SK-N-SH (cell line): ENCODE data around the gene C1QTNF8. TPM values are rescaled to one million over a fixed set of nuclear protein-coding genes. Genes with fewer than 3 reads are reported as not detected.

Experiments
- CTCF ChIA-PET: fragments of 300-600, 350-600 bp; formaldehyde crosslinking; extraction: SDS; loops from one replicate; lab custom pipeline; 2021; lab: Yijun Ruan, JAX
- POLR2A ChIA-PET: fragments of 350-600 bp; sonication (Branson Sonifier 250); formaldehyde crosslinking; extraction: SDS; loops from one replicate; lab custom pipeline; 2020; ENCODE audit warnings: antibody characterized with exemption, inconsistent platforms; lab: Yijun Ruan, JAX
- DNase-seq: peaks from one replicate; pipeline ENCODE4 v3.0.0; 2012
- H2AFZ ChIP-seq: fragments of 200-600 bp; sonication (generic); 2 replicates; pipeline ENCODE4 v1.8.1; 2016; ENCODE audit warnings: antibody characterized with exemption, mild to moderate bottlenecking, low read depth
- H3F3A ChIP-seq: fragments of 200-600 bp; sonication (generic); replicated peaks from 2 replicates; pipeline ENCODE3; 2016; ENCODE audit warnings: antibody characterized with exemption, mild to moderate bottlenecking; ENCODE audit not compliant: insufficient read depth
- H3K27ac ChIP-seq, 2 experiments: fragments of 200-500 bp in 1 of 2; fragments of 200-600 bp in 1 of 2; sonication (Bioruptor generic) in 1 of 2; sonication (generic), shearing (Covaris generic) in 1 of 2; 2 replicates each; pipeline versions ENCODE4 v1.5.1 to v1.6.1; 2014 to 2016; ENCODE audit warnings: low read depth in 2 of 2, inconsistent platforms in 1 of 2, low read length in 1 of 2, mild to moderate bottlenecking in 1 of 2, mixed read lengths in 1 of 2
- H3K27me3 ChIP-seq: fragments of 200-600 bp; sonication (generic), shearing (Covaris generic); 2 replicates; pipeline ENCODE4 v1.6.1; 2016; ENCODE audit warnings: mixed run types; ENCODE audit not compliant: insufficient read depth
- H3K36me3 ChIP-seq, 2 experiments: fragments of 200-500 bp in 1 of 2; fragments of 200-600 bp in 1 of 2; sonication (Bioruptor generic) in 1 of 2; sonication (generic) in 1 of 2; replicated peaks in 1 of 2; 2 replicates each; pipeline versions ENCODE3 to v1.5.1; 2014 to 2016; ENCODE audit warnings: low read length in 1 of 2, mild to moderate bottlenecking in 1 of 2; ENCODE audit not compliant: insufficient read depth in 2 of 2, control insufficient read depth in 1 of 2
- H3K4me1 ChIP-seq, 2 experiments: fragments of 200-500 bp in 1 of 2; fragments of 200-600 bp in 1 of 2; sonication (Bioruptor generic) in 1 of 2; sonication (generic), shearing (Covaris generic) in 1 of 2; 2 replicates each; pipeline versions ENCODE4 v1.5.1 to v1.6.1; 2014 to 2016; ENCODE audit warnings: low read depth in 1 of 2, low read length in 1 of 2, mixed run types in 1 of 2; ENCODE audit not compliant: insufficient read depth in 2 of 2, control insufficient read depth in 1 of 2
- H3K4me2 ChIP-seq: fragments of 200-600 bp; sonication (generic), shearing (Covaris generic); 2 replicates; pipeline ENCODE4 v1.6.1; 2017; ENCODE audit warnings: mixed run types
- H3K4me3 ChIP-seq, 2 experiments: fragments of 200-500 bp in 1 of 2; fragments of 200-600 bp in 1 of 2; sonication (Bioruptor generic) in 1 of 2; sonication (generic), shearing (Covaris generic) in 1 of 2; 2 replicates each; pipeline versions ENCODE4 v1.5.1 to v1.8.1; 2014 to 2016; ENCODE audit warnings: low read depth in 2 of 2, inconsistent platforms in 1 of 2, low read length in 1 of 2, mild to moderate bottlenecking in 1 of 2, mixed read lengths in 1 of 2, moderate library complexity in 1 of 2
- H3K79me2 ChIP-seq: fragments of 200-600 bp; sonication (generic); 2 replicates; pipeline ENCODE4 v1.8.1; 2017; ENCODE audit warnings: mild to moderate bottlenecking; ENCODE audit not compliant: insufficient read depth
- H3K9ac ChIP-seq: fragments of 200-600 bp; sonication (generic); 2 replicates; pipeline ENCODE4 v1.6.1; 2017; ENCODE audit warnings: mixed run types
- H3K9me2 ChIP-seq: fragments of 200-600 bp; sonication (generic); 2 replicates; pipeline ENCODE4 v1.6.1; 2017; ENCODE audit warnings: mixed run types
- H3K9me3 ChIP-seq: fragments of 200-600 bp; sonication (generic); 2 replicates; pipeline ENCODE4 v1.6.1; 2017; ENCODE audit warnings: mixed run types, mild to moderate bottlenecking, moderate library complexity
- H4K20me1 ChIP-seq: fragments of 200-600 bp; sonication (generic); 2 replicates; pipeline ENCODE4 v1.6.1; 2017; ENCODE audit warnings: mild to moderate bottlenecking, mixed run types; ENCODE audit not compliant: insufficient read depth
- CTCF ChIP-seq: fragments of 200-600 bp; sonication (generic); IDR thresholded peaks from 2 replicates; pipeline ENCODE4 v1.6.1; 2017; ENCODE audit warnings: antibody characterized with exemption, mild to moderate bottlenecking, moderate library complexity
- ELF1 ChIP-seq: IDR thresholded peaks from 2 replicates; pipeline ENCODE4 v1.4.0; 2012
- EP300 ChIP-seq, 2 experiments: IDR thresholded peaks; 2 replicates each; pipeline versions ENCODE4 v1.4.0 to v1.6.1; 2012; ENCODE audit warnings: borderline replicate concordance in 1 of 2, low read depth in 1 of 2, low read length in 1 of 2
- EZH2phosphoT487 ChIP-seq: fragments of 200-600 bp; sonication (generic); IDR thresholded peaks from 2 replicates; pipeline ENCODE4 v1.6.1; 2017; ENCODE audit warnings: low read depth, mixed run types, mild to moderate bottlenecking, antibody characterized with exemption, moderate library complexity, borderline replicate concordance
- FOSL2 ChIP-seq: IDR thresholded peaks from 2 replicates; pipeline ENCODE4 v1.4.0; 2012; ENCODE audit warnings: low read depth, mild to moderate bottlenecking, moderate library complexity, borderline replicate concordance
- FOXJ3 ChIP-seq: sonication (generic); formaldehyde crosslinking; IDR thresholded peaks from 2 replicates; pipeline ENCODE4 v1.5.1; 2020; ENCODE audit warnings: mild to moderate bottlenecking, missing genetic modification reagents
- FOXM1 ChIP-seq: IDR thresholded peaks from 2 replicates; pipeline ENCODE4 v1.4.0; 2012; ENCODE audit warnings: low read depth, mild to moderate bottlenecking
- MXI1 ChIP-seq: IDR thresholded peaks from 2 replicates; pipeline ENCODE4 v1.6.1; 2012; ENCODE audit warnings: mild to moderate bottlenecking, low read depth, low read length, improper control_type of control experiment
- NRF1 ChIP-seq: IDR thresholded peaks from 2 replicates; pipeline ENCODE4 v1.6.1; 2012; ENCODE audit warnings: low read depth, mild to moderate bottlenecking, low read length
- POLR2AphosphoS5 ChIP-seq: IDR thresholded peaks from 2 replicates; pipeline ENCODE4 v1.6.1; 2012; ENCODE audit warnings: low read depth, low read length
- RCOR1 ChIP-seq: fragments of 150-350 bp; IDR thresholded peaks from 2 replicates; pipeline ENCODE4 v1.6.1; 2017; ENCODE audit warnings: antibody characterized with exemption, low read length
- SMC3 ChIP-seq: IDR thresholded peaks from 2 replicates; pipeline ENCODE4 v1.6.1; 2012; ENCODE audit warnings: low read depth, low read length, improper control_type of control experiment
- TAF1 ChIP-seq: IDR thresholded peaks from 2 replicates; pipeline ENCODE4 v1.6.1; 2012; ENCODE audit warnings: low read depth, mild to moderate bottlenecking, low read length, moderate library complexity, borderline replicate concordance
- TEAD4 ChIP-seq: IDR thresholded peaks from 2 replicates; pipeline ENCODE4 v1.4.0; 2012; ENCODE audit warnings: mild to moderate bottlenecking, borderline replicate concordance; ENCODE audit not compliant: insufficient read depth
- YY1 ChIP-seq: IDR thresholded peaks from 2 replicates; pipeline ENCODE4 v1.4.0; 2012; ENCODE audit warnings: low read depth, mild to moderate bottlenecking
- ZBTB33 ChIP-seq: IDR thresholded peaks from 2 replicates; pipeline ENCODE4 v1.4.0; 2012; ENCODE audit warnings: low read depth, borderline replicate concordance
- WGBS: methylation state at CpG from one replicate; pipeline ENCODE4 v1.1.6; 2017; ENCODE audit warnings: low lambda C conversion rate; 5-methylcytosine and 5-hydroxymethylcytosine counted together
- polyA plus RNA-seq, 3 experiments: library from polyadenylated mRNA; depleted of rRNA; stranded (reverse); fragments of >200 nt; gene quantifications; 2 replicates each; pipeline ENCODE4 v1.2.3, GENCODE V29; 2012
- TF ChIP-seq, protein P1 (sequence below): fragments of 150-350 bp; IDR thresholded peaks from 2 replicates; pipeline ENCODE4 v1.6.1; 2017; ENCODE audit warnings: antibody characterized with exemption, low read length, low read depth, borderline replicate concordance
- TF ChIP-seq, protein P2 (sequence below): IDR thresholded peaks from 2 replicates; pipeline ENCODE4; 2012
- TF ChIP-seq, protein P3 (sequence below): fragments of 150-350 bp; IDR thresholded peaks from 2 replicates; pipeline ENCODE4 v1.6.1; 2016; ENCODE audit warnings: mild to moderate bottlenecking, low read depth, low read length
- TF ChIP-seq, protein P4 (sequence below): IDR thresholded peaks from 2 replicates; pipeline ENCODE4 v1.4.0; 2012; ENCODE audit warnings: low read depth

C1QTNF8 gene
- polyA plus RNA-seq, 1 of the 3 experiments (the other 2 are of a cell fraction): not detected

DNA sequence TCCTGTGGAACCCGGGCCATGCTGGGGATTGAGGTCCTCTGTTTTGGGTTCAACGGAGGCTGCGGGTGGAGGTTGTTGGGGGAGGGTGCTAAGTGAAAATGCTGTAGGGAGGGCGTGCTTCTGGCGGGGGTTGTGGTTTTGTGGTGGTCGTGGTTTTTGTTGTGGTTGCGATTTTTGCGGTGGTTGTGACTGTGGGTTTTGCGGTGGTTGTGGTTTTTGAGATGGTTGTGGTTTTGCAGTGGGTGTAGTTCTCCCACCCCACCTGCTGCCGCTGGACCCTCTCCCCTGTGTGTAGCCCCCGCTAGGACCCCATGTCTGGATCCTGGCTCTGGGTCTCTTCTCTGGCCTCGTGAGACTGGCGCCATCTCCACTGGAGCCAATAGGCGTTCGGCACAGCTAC, 28.4 kb downstream of the C1QTNF8 start:
- no peak overlapping the region for H3K4me2 ChIP-seq
- CTCF ChIA-PET: interaction anchor here (4.4 kb wide), 1 partner anchor 11 kb away, joined by 38 read pairs; no protein-coding TSS in a partner anchor
- H3K27ac ChIP-seq: no peak overlapping the region
- no peak overlapping the region for H3K9ac ChIP-seq
- no peaks in the 10 kb centered on the region for H3K79me2 ChIP-seq
- H3K4me3 ChIP-seq: no peak overlapping the region
- H3K9me3 ChIP-seq: no peaks in the 10 kb centered on the region
- H3K9me2 ChIP-seq: no peaks in the 10 kb centered on the region
- POLR2A ChIA-PET: no interaction called here
- DNase-seq: no peak
- H4K20me1 ChIP-seq: no peaks in the 10 kb centered on the region
- TF ChIP-seq, protein P1, sequence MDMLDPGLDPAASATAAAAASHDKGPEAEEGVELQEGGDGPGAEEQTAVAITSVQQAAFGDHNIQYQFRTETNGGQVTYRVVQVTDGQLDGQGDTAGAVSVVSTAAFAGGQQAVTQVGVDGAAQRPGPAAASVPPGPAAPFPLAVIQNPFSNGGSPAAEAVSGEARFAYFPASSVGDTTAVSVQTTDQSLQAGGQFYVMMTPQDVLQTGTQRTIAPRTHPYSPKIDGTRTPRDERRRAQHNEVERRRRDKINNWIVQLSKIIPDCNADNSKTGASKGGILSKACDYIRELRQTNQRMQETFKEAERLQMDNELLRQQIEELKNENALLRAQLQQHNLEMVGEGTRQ: no peak
- TF ChIP-seq, protein P2, sequence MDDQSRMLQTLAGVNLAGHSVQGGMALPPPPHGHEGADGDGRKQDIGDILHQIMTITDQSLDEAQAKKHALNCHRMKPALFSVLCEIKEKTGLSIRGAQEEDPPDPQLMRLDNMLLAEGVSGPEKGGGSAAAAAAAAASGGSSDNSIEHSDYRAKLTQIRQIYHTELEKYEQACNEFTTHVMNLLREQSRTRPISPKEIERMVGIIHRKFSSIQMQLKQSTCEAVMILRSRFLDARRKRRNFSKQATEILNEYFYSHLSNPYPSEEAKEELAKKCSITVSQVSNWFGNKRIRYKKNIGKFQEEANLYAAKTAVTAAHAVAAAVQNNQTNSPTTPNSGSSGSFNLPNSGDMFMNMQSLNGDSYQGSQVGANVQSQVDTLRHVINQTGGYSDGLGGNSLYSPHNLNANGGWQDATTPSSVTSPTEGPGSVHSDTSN: no peak
- no peak for TF ChIP-seq SMC3
- no peak for TF ChIP-seq POLR2AphosphoS5
- no peak for TF ChIP-seq TAF1
- TF ChIP-seq, protein P3, sequence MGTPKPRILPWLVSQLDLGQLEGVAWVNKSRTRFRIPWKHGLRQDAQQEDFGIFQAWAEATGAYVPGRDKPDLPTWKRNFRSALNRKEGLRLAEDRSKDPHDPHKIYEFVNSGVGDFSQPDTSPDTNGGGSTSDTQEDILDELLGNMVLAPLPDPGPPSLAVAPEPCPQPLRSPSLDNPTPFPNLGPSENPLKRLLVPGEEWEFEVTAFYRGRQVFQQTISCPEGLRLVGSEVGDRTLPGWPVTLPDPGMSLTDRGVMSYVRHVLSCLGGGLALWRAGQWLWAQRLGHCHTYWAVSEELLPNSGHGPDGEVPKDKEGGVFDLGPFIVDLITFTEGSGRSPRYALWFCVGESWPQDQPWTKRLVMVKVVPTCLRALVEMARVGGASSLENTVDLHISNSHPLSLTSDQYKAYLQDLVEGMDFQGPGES: no peak
- TF ChIP-seq, protein P4, sequence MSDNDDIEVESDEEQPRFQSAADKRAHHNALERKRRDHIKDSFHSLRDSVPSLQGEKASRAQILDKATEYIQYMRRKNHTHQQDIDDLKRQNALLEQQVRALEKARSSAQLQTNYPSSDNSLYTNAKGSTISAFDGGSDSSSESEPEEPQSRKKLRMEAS: no peak
- TF ChIP-seq NRF1: no peak
- TF ChIP-seq ZBTB33: no peak
- no peak for TF ChIP-seq EZH2phosphoT487
- no peak for TF ChIP-seq MXI1
- TF ChIP-seq CTCF: no peak
- no peak for TF ChIP-seq YY1
- no peak for TF ChIP-seq TEAD4
- TF ChIP-seq FOXJ3 (CRISPR knock-in tag): no peak
- no peak for TF ChIP-seq FOSL2
- TF ChIP-seq EP300 (IDR thresholded peaks at IDR 0.05; ENCODE audit: borderline replicate concordance in 1 of 2, low read depth in 1 of 2, low read length in 1 of 2): no peak
- no peak for TF ChIP-seq RCOR1
- no peak for TF ChIP-seq FOXM1
- no peak for TF ChIP-seq ELF1
- TF ChIP-seq, all 33 proteins: peak for 0
- 3% methylated on average over 12 of the region's 15 CpGs for WGBS
- H2AFZ ChIP-seq: no peak overlapping the region
- H3K36me3 ChIP-seq: no peaks in the 10 kb centered on the region
- peaks cover 94% of the 10 kb centered on the region for H3K27me3 ChIP-seq
- H3K4me1 ChIP-seq: no peaks in the 10 kb centered on the region
- H3F3A ChIP-seq: no peaks in the 10 kb centered on the region
